Neural cell (in vitro differentiated cells): ENCODE data around the gene CSMD2. TPM values are rescaled to one million over a fixed set of nuclear protein-coding genes. Genes with fewer than 3 reads are reported as not detected.

Experiments
- H2AFZ ChIP-seq: fragments of 200-600, 300-800 bp; sonication (generic), shearing (Covaris generic); 2 replicates; pipeline ENCODE4 v1.6.0; 2014; ENCODE audit warnings: low read depth, mild to moderate bottlenecking, antibody characterized with exemption, low read length, moderate library complexity
- H3F3A ChIP-seq: fragments of 200-600 bp; shearing (Covaris generic); 2 replicates; pipeline ENCODE4 v1.6.1; 2016; ENCODE audit warnings: mild to moderate bottlenecking, moderate library complexity, mixed read lengths, antibody characterized with exemption, low read length; ENCODE audit not compliant: insufficient read depth, poor library complexity, severe bottlenecking
- H3K27ac ChIP-seq: fragments of 200-600, 300-800 bp; sonication (generic), shearing (Covaris generic); 2 replicates; pipeline ENCODE4 v1.5.1; 2014; ENCODE audit warnings: mild to moderate bottlenecking, low read length, moderate library complexity
- H3K27me3 ChIP-seq: fragments of 300-800, 200-600 bp; sonication (generic), shearing (Covaris generic); 2 replicates; pipeline ENCODE4 v1.6.0; 2014; ENCODE audit warnings: mild to moderate bottlenecking, low read depth, low read length, moderate library complexity; ENCODE audit not compliant: insufficient read depth
- H3K36me3 ChIP-seq: fragments of 300-800, 200-600 bp; sonication (generic), shearing (Covaris generic); 2 replicates; pipeline ENCODE4 v1.5.1; 2014; ENCODE audit warnings: mild to moderate bottlenecking, antibody characterized with exemption, low read length, moderate library complexity; ENCODE audit not compliant: insufficient read depth
- H3K4me2 ChIP-seq: fragments of 300-800, 200-600 bp; sonication (generic), shearing (Covaris generic); 2 replicates; pipeline ENCODE4 v1.6.0; 2014; ENCODE audit warnings: mild to moderate bottlenecking, low read length
- H3K4me3 ChIP-seq: fragments of 300-800, 200-600 bp; sonication (generic), shearing (Covaris generic); 2 replicates; pipeline ENCODE4 v1.5.1; 2014; ENCODE audit warnings: mild to moderate bottlenecking, low read length, moderate library complexity
- H3K79me2 ChIP-seq: fragments of 200-600 bp; shearing (Covaris generic); replicated peaks from 2 replicates; pipeline ENCODE4 v1.6.0; 2014; ENCODE audit warnings: mild to moderate bottlenecking, low read length, moderate library complexity; ENCODE audit not compliant: insufficient read depth
- H3K9ac ChIP-seq: fragments of 300-800, 200-600 bp; sonication (generic), shearing (Covaris generic); 2 replicates; pipeline ENCODE4 v1.6.1; 2016; ENCODE audit warnings: mild to moderate bottlenecking, low read length, mixed read lengths
- H3K9me2 ChIP-seq: fragments of 200-600 bp; shearing (Covaris generic); 2 replicates; pipeline ENCODE4 v1.6.1; 2016; ENCODE audit warnings: mild to moderate bottlenecking, low read length, mixed read lengths; ENCODE audit not compliant: insufficient read depth
- H3K9me3 ChIP-seq: fragments of 200-600, 300-800 bp; sonication (generic), shearing (Covaris generic); 2 replicates; pipeline ENCODE4 v1.6.1; 2016; ENCODE audit warnings: mild to moderate bottlenecking, mixed run types, low read length, moderate library complexity, mixed read lengths
- H4K20me1 ChIP-seq: fragments of 200-600 bp; shearing (Covaris generic); 2 replicates; pipeline ENCODE4 v1.6.1; 2016; ENCODE audit warnings: mild to moderate bottlenecking, mixed run types; ENCODE audit not compliant: insufficient read depth
- CTCF ChIP-seq: fragments of 450-650 bp; IDR thresholded peaks from 2 replicates; pipeline ENCODE4 v1.5.1; 2014; ENCODE audit warnings: antibody characterized with exemption, mild to moderate bottlenecking, moderate library complexity; ENCODE audit not compliant: poor library complexity, severe bottlenecking
- EP300 ChIP-seq: fragments of 450-650 bp; conservative IDR thresholded peaks from 2 replicates; pipeline ENCODE4 v1.6.1; 2014; ENCODE audit warnings: antibody characterized with exemption, mild to moderate bottlenecking, moderate library complexity; ENCODE audit not compliant: poor library complexity, severe bottlenecking
- EZH2 ChIP-seq: fragments of 200-600, 300-800 bp; shearing (Covaris generic), sonication (generic); IDR thresholded peaks from 2 replicates; pipeline ENCODE4 v1.6.1; 2014; ENCODE audit warnings: antibody characterized with exemption, low read length, borderline replicate concordance, mild to moderate bottlenecking; ENCODE audit not compliant: insufficient read depth, poor library complexity, severe bottlenecking
- MXI1 ChIP-seq: fragments of 450-650 bp; conservative IDR thresholded peaks from 2 replicates; pipeline ENCODE4 v1.6.1; 2014; ENCODE audit warnings: antibody characterized with exemption, mild to moderate bottlenecking; ENCODE audit not compliant: poor library complexity, severe bottlenecking
- POLR2AphosphoS5 ChIP-seq: IDR thresholded peaks from 2 replicates; pipeline ENCODE4 v1.6.1; 2012
- RAD21 ChIP-seq: fragments of 450-650 bp; conservative IDR thresholded peaks from 2 replicates; pipeline ENCODE4 v1.6.1; 2014; ENCODE audit warnings: antibody characterized with exemption, mild to moderate bottlenecking, moderate library complexity
- REST ChIP-seq: IDR thresholded peaks from 2 replicates; pipeline ENCODE4 v1.6.1; 2012; ENCODE audit warnings: borderline replicate concordance
- SMC3 ChIP-seq: fragments of 450-650 bp; conservative IDR thresholded peaks from 2 replicates; pipeline ENCODE4 v1.6.1; 2014; ENCODE audit warnings: antibody characterized with exemption, mild to moderate bottlenecking, moderate library complexity; ENCODE audit not compliant: poor library complexity
- TAF1 ChIP-seq: IDR thresholded peaks from 2 replicates; pipeline ENCODE4 v1.6.1; 2012; ENCODE audit warnings: low read depth
- polyA plus RNA-seq: library from polyadenylated mRNA; depleted of rRNA; stranded (reverse); fragments of >200 nt; gene quantifications from 2 replicates; pipeline ENCODE4 v1.2.3, GENCODE V29; 2014

Gene CSMD2
- polyA plus RNA-seq, 1 donor from 2014 or later: 9.6 TPM

- TF ChIP-seq RAD21 (no peak), EP300 (no peak), MXI1 (no peak), EZH2 (no peak), POLR2AphosphoS5 (no peak), REST (no peak), TAF1 (no peak), SMC3 (no peak), CTCF (no peak)
- Histone ChIP-seq H4K20me1 (no peaks in the 10 kb centered on the region), H3K4me2 (no peak overlapping the region), H3K9ac (no peak overlapping the region), H3K27ac (no peak overlapping the region), H2AFZ (no peak overlapping the region), H3K79me2 (no peaks in the 10 kb centered on the region), H3K36me3 (no peaks in the 10 kb centered on the region), H3F3A (no peaks in the 10 kb centered on the region), H3K27me3 (no peaks in the 10 kb centered on the region), H3K4me3 (no peak overlapping the region), H3K9me3 (no peaks in the 10 kb centered on the region), H3K9me2 (no peaks in the 10 kb centered on the region)
Observed at GRCh38 chr1:34212673-34213072, 47.6 kb upstream of the CSMD2 start.

GRCh38 chr1:34199927-34200326, 34.9 kb upstream of the CSMD2 start:
- Histone ChIP-seq H4K20me1 (no peaks in the 10 kb centered on the region), H3F3A (no peaks in the 10 kb centered on the region), H3K27me3 (no peaks in the 10 kb centered on the region), H3K9me2 (no peaks in the 10 kb centered on the region), H3K9me3 (no peaks in the 10 kb centered on the region), H3K27ac (no peak overlapping the region), H3K79me2 (no peaks in the 10 kb centered on the region), H3K36me3 (no peaks in the 10 kb centered on the region), H2AFZ (no peak overlapping the region), H3K4me3 (no peak overlapping the region), H3K9ac (no peak overlapping the region), H3K4me2 (no peak overlapping the region)
- TF ChIP-seq POLR2AphosphoS5: no peak
- TF ChIP-seq MXI1: no peak
- TF ChIP-seq RAD21: no peak
- no peak for TF ChIP-seq SMC3
- TF ChIP-seq REST: no peak
- no peak for TF ChIP-seq TAF1
- no peak for TF ChIP-seq EP300
